Measurements from ENCODE around the gene ARID4B.

- TF ChIP-seq, protein P1, sequence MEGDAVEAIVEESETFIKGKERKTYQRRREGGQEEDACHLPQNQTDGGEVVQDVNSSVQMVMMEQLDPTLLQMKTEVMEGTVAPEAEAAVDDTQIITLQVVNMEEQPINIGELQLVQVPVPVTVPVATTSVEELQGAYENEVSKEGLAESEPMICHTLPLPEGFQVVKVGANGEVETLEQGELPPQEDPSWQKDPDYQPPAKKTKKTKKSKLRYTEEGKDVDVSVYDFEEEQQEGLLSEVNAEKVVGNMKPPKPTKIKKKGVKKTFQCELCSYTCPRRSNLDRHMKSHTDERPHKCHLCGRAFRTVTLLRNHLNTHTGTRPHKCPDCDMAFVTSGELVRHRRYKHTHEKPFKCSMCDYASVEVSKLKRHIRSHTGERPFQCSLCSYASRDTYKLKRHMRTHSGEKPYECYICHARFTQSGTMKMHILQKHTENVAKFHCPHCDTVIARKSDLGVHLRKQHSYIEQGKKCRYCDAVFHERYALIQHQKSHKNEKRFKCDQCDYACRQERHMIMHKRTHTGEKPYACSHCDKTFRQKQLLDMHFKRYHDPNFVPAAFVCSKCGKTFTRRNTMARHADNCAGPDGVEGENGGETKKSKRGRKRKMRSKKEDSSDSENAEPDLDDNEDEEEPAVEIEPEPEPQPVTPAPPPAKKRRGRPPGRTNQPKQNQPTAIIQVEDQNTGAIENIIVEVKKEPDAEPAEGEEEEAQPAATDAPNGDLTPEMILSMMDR (IDR thresholded peaks at IDR 0.05; ENCODE audit: insufficient read depth, low read length, poor library complexity, severe bottlenecking) = no peak
- TF ChIP-seq EZH2phosphoT487 (conservative IDR thresholded peaks at IDR 0.05; ENCODE audit: low read length) = no peak
These were observed 37.9 kb downstream of the ARID4B start for GRCh38 chr1:235289859-235290739.
